Natural killer cell (primary cell): Measurements from ENCODE around the gene RNF31. TPM values are rescaled to one million over a fixed set of nuclear protein-coding genes. Genes with fewer than 3 reads are reported as not detected.

Experiments used
- ATAC-seq, 3 donors: fragments of 150-1000 bp in 2 of 3; fragments of 200-7000 bp in 1 of 3; cut with Tn5 transposase; 1 replicate in 1 of 3; 2 replicates in 2 of 3; pipeline ENCODE4 v1.10.0; 2021; ENCODE audit warnings: mild to moderate bottlenecking in 2 of 3, moderate library complexity in 2 of 3
- DNase-seq, 2 donors: peaks; one replicate each; pipeline versions ENCODE4 v3.0.0 to v3.0.0-alpha.2; 2013 to 2021; ENCODE audit warnings: mixed read lengths in 1 of 2
- H3K27ac ChIP-seq: one replicate; pipeline ENCODE4 v1.5.1; 2013; ENCODE audit warnings: mild to moderate bottlenecking, low read length
- H3K27me3 ChIP-seq: one replicate; pipeline ENCODE4 v1.6.1; 2013; ENCODE audit warnings: low read length; ENCODE audit not compliant: control insufficient read depth, insufficient read depth
- H3K36me3 ChIP-seq: one replicate; pipeline ENCODE4 v1.6.1; 2013; ENCODE audit warnings: low read length; ENCODE audit not compliant: control insufficient read depth, insufficient read depth
- H3K4me1 ChIP-seq: one replicate; pipeline ENCODE4 v1.6.1; 2013; ENCODE audit warnings: low read length; ENCODE audit not compliant: control insufficient read depth, insufficient read depth
- H3K4me3 ChIP-seq: one replicate; pipeline ENCODE4 v1.5.1; 2013; ENCODE audit warnings: low read length
- H3K9me3 ChIP-seq: one replicate; pipeline ENCODE4 v1.6.1; 2013; ENCODE audit warnings: low read length; ENCODE audit not compliant: control insufficient read depth, insufficient read depth
- H3K27ac Mint-ChIP-seq, 2 donors: one replicate each; pipeline ENCODE4 v1.8.0; 2022; ENCODE audit warnings: mild to moderate bottlenecking in 2 of 2, mixed read lengths in 2 of 2, moderate library complexity in 1 of 2
- H3K27me3 Mint-ChIP-seq, 2 donors: one replicate each; pipeline ENCODE4 v1.8.0; 2022; ENCODE audit warnings: low read depth in 2 of 2, mixed read lengths in 2 of 2
- H3K36me3 Mint-ChIP-seq: one replicate; pipeline ENCODE4 v1.8.0; 2022; ENCODE audit warnings: mixed read lengths
- H3K4me1 Mint-ChIP-seq, 2 donors: one replicate each; pipeline ENCODE4 v1.8.0; 2022; ENCODE audit warnings: mixed read lengths in 2 of 2
- H3K4me3 Mint-ChIP-seq: one replicate; pipeline ENCODE4 v1.8.0; 2022; ENCODE audit warnings: mild to moderate bottlenecking, moderate library complexity, mixed read lengths
- H3K9me3 Mint-ChIP-seq, 2 donors: one replicate each; pipeline ENCODE4 v1.8.0; 2022; ENCODE audit warnings: mixed read lengths in 2 of 2
- WGBS: methylation state at CpG from one replicate; pipeline ENCODE4 v1.1.7; 2013; ENCODE audit warnings: missing lambda C conversion rate; ENCODE audit not compliant: insufficient coverage; 5-methylcytosine and 5-hydroxymethylcytosine counted together
- intact Hi-C: fragments of 100-400 bp; cut with micrococcal nuclease; formaldehyde crosslinking; loops from one replicate; pipeline ENCODE4 v1.14.2; 2022
- total RNA-seq, 4 donors: library from RNA; stranded (reverse); fragments of 120-200 nt in 1 of 4; gene quantifications; one replicate each; pipeline versions ENCODE4 v1.2.3 to v1.2.4, GENCODE V29; 2013 to 2022
- TF ChIP-seq, protein P1 (sequence below): fragments of 200-600 bp; IDR thresholded peaks from one replicate; pipeline ENCODE4 v1.8.0; 2022; ENCODE audit warnings: antibody characterized with exemption

RNF31 gene
- total RNA-seq, 3 donors from 2014 or later (not counting 1 experiment from before 2014, with no cell fraction given), result 96.9 to 134 (median 125) TPM

DNA sequence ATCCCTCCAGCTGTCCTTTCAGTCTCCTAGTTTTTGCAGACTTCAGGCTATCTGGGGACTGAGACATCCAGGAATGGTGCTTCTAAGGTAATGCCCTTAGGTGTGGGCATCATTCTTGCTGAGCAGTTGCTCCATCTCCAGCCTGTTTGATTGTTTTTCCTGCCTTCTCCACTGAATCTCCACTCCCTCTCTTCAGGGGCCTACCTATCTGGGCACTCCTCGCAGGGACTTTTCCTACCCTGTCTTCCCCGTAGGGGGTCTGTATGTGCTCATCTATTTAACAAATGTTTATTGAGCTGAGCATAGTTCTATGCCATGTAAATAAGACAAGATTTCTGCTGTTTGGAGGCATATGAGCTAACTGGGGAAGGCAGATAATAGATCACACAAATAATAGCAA lies 14.3 kb upstream of the RNF31 start:
- TF ChIP-seq, protein P1, sequence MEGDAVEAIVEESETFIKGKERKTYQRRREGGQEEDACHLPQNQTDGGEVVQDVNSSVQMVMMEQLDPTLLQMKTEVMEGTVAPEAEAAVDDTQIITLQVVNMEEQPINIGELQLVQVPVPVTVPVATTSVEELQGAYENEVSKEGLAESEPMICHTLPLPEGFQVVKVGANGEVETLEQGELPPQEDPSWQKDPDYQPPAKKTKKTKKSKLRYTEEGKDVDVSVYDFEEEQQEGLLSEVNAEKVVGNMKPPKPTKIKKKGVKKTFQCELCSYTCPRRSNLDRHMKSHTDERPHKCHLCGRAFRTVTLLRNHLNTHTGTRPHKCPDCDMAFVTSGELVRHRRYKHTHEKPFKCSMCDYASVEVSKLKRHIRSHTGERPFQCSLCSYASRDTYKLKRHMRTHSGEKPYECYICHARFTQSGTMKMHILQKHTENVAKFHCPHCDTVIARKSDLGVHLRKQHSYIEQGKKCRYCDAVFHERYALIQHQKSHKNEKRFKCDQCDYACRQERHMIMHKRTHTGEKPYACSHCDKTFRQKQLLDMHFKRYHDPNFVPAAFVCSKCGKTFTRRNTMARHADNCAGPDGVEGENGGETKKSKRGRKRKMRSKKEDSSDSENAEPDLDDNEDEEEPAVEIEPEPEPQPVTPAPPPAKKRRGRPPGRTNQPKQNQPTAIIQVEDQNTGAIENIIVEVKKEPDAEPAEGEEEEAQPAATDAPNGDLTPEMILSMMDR, result no peak
- Mint-ChIP-seq H3K36me3 (no peaks in the 10 kb centered on the region), H3K27me3 (no peaks in the 10 kb centered on the region), H3K27ac (no peak overlapping the region), H3K9me3 (no peaks in the 10 kb centered on the region), H3K4me3 (no peak overlapping the region), H3K4me1 (peaks cover 17 to 19% of the 10 kb centered on the region in 2 donors)
- 100% methylated on average over 1 of the region's 2 CpGs for WGBS
- intact Hi-C loops, result loop anchor here (10.0 kb wide), 1 partner anchor 1208 kb away; the partner anchor contains the start of gene PRMT5
- H3K4me3 ChIP-seq, result no peak overlapping the region
- H3K27ac ChIP-seq, result no peak overlapping the region
- no peaks in the 10 kb centered on the region for H3K9me3 ChIP-seq
- H3K4me1 ChIP-seq, result peaks cover 30% of the 10 kb centered on the region
- ATAC-seq (no peak), DNase-seq (no peak)
- peaks cover 11% of the 10 kb centered on the region for H3K36me3 ChIP-seq
- H3K27me3 ChIP-seq, result no peaks in the 10 kb centered on the region

DNA sequence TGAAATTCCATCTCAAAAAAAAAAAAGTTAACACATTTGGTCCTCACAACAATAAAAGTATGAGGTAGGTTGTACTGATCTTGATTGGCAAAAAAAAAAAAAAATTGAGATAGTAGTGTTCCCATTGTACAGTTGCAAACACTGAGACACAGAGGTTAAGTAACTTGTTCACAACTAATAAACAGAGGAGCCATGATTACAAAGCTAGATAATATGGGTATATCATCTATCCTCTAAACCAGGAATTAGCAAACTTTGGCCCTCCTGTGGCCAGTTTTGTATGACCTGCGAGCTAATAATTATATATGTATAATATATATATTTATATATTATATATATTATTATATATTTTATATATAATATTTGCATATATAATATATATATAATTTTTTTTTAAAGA lies 13.6 kb upstream of the RNF31 start:
- Histone ChIP-seq H3K36me3 (peaks cover 19% of the 10 kb centered on the region), H3K27ac (no peak overlapping the region), H3K9me3 (no peaks in the 10 kb centered on the region), H3K4me3 (no peak overlapping the region), H3K4me1 (peaks cover 30% of the 10 kb centered on the region), H3K27me3 (no peaks in the 10 kb centered on the region)
- TF ChIP-seq, protein P1, result no peak
- H3K4me1 Mint-ChIP-seq, result peaks cover 21 to 24% of the 10 kb centered on the region in 2 donors
- intact Hi-C loops, result loop anchor here (10.0 kb wide), 1 partner anchor 1209 kb away; the partner anchor contains the start of gene PRMT5
- ATAC-seq (no peak), DNase-seq (no peak)
- no peaks in the 10 kb centered on the region for H3K27me3 Mint-ChIP-seq
- no peaks in the 10 kb centered on the region for H3K36me3 Mint-ChIP-seq
- no peak overlapping the region for H3K27ac Mint-ChIP-seq
- WGBS, result no CpG with 5 or more reads among the region's 1 CpG
- no peaks in the 10 kb centered on the region for H3K9me3 Mint-ChIP-seq
- no peak overlapping the region for H3K4me3 Mint-ChIP-seq

DNA sequence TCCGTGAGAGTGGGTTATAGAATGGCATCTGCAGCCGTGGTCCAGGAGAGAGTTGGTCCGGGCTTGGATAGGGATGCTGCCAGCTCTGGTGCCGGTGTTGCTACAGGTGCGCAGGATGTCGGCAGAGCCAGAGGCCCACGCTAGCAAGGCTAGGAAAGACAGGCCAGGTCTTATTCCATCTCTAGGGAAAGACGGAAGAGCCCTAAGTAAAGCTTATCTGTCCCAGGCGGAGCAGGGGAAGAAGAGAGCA lies 11.8 kb upstream of the RNF31 start:
- no peaks in the 10 kb centered on the region for H3K9me3 Mint-ChIP-seq
- H3K27me3 ChIP-seq, result no peaks in the 10 kb centered on the region
- no peak for DNase-seq
- H3K27ac Mint-ChIP-seq, result peak overlapping the region; percentile 91 to 94
- no peaks in the 10 kb centered on the region for H3K36me3 Mint-ChIP-seq
- 20% methylated on average over 9 of the region's 9 CpGs for WGBS
- peak overlapping the region; percentile 82 for H3K4me3 ChIP-seq
- no peaks in the 10 kb centered on the region for H3K27me3 Mint-ChIP-seq
- TF ChIP-seq, protein P1, result no peak
- peak overlapping the region; percentile 97 for H3K4me3 Mint-ChIP-seq
- peaks cover 25% of the 10 kb centered on the region for H3K36me3 ChIP-seq
- peaks cover 31 to 34% of the 10 kb centered on the region in 2 donors for H3K4me1 Mint-ChIP-seq
- peaks cover 41% of the 10 kb centered on the region for H3K4me1 ChIP-seq
- no peaks in the 10 kb centered on the region for H3K9me3 ChIP-seq
- H3K27ac ChIP-seq, result peak overlapping the region; percentile 78
- intact Hi-C loops, result loop anchor here (10.0 kb wide), 1 partner anchor 1211 kb away; the partner anchor contains the start of gene PRMT5
- ATAC-seq, result no peak
